B cell (primary cell): Measurements from ENCODE around the gene TMEM182.

Experiments
- EZH2 ChIP-seq: IDR thresholded peaks from 2 replicates; pipeline ENCODE4 v1.6.1; 2012; ENCODE audit warnings: borderline replicate concordance, low read depth, mild to moderate bottlenecking, moderate library complexity, low read length; ENCODE audit not compliant: insufficient read depth, poor library complexity, severe bottlenecking
- TF ChIP-seq, protein P1 (sequence below): fragments of 200-600 bp; IDR thresholded peaks from one replicate; pipeline ENCODE4 v1.8.0; 2022; ENCODE audit warnings: antibody characterized with exemption, mild to moderate bottlenecking

DNA sequence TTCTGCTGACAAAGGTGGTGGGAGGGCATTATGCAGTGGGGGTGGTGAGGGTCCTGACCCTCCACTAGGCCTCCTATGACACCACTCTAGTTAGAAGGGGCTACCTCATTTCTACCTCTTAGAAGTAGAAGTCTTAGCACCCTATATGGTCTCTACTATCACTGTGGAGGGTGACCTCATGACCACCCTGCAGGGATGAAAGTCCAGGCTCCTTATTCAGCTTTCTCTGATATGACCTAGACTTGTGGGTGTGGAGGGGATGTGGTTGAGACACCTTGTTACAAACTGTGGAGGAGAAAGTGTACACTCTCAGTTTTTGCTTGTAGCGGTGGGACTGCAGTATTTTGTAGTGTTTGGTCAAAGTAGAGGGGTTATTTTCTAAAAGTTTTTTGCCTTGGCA, 18.6 kb downstream of the TMEM182 start:
- TF ChIP-seq, protein P1, sequence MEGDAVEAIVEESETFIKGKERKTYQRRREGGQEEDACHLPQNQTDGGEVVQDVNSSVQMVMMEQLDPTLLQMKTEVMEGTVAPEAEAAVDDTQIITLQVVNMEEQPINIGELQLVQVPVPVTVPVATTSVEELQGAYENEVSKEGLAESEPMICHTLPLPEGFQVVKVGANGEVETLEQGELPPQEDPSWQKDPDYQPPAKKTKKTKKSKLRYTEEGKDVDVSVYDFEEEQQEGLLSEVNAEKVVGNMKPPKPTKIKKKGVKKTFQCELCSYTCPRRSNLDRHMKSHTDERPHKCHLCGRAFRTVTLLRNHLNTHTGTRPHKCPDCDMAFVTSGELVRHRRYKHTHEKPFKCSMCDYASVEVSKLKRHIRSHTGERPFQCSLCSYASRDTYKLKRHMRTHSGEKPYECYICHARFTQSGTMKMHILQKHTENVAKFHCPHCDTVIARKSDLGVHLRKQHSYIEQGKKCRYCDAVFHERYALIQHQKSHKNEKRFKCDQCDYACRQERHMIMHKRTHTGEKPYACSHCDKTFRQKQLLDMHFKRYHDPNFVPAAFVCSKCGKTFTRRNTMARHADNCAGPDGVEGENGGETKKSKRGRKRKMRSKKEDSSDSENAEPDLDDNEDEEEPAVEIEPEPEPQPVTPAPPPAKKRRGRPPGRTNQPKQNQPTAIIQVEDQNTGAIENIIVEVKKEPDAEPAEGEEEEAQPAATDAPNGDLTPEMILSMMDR, result no peak
- TF ChIP-seq EZH2, result no peak
